Stimulated activated CD4-positive, alpha-beta T cell treated with anti-CD3 and anti-CD28 coated beads, TNF-alpha, amount 100 ng/mL, for 1 hour (primary cell): ENCODE results near the gene KCNK6.

ENCODE experiments used
- DNase-seq, 3 donors: peaks; one replicate each; pipeline ENCODE4 v3.0.0-alpha.2; 2020; ENCODE audit warnings: low read depth in 3 of 3, low spot score in 1 of 3

The KCNK6 gene

DNA sequence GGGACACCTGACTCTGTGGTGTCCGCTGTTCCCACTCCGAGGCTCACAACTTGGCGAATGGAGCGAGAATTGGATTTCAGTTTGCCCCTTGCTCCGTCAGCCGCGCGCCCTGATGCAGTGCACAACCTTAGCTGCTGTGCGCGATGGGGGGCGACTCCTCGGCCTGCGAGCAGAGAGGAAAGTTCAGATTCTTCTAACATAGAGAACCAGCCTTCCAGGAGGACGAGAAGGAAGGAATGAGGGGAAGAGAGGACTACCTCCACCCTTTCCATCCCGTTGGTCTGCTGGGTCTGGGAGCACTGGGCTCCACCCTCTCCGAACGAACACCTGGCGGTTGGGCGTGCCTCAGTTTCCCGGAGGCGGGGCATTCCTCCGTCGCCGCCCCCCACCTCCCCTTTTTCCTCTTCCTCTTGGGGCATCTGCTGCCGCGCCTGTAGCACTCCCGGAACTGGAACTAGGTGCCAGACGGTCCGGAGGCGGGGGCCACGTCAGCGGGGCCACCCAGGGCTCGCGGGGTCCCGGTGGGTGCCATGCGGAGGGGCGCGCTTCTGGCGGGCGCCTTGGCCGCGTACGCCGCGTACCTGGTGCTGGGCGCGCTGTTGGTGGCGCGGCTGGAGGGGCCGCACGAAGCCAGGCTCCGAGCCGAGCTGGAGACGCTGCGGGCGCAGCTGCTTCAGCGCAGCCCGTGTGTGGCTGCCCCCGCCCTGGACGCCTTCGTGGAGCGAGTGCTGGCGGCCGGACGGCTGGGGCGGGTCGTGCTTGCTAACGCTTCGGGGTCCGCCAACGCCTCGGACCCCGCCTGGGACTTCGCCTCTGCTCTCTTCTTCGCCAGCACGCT, at the start of gene KCNK6:
KCNK6 (plus strand) TSS at position 425 of the 838 bp plus-strand sequence; CDS start at position 531, 106 bp downstream.
- DNase-seq, result peak in 1 of 3 donors; percentile 44

DNA sequence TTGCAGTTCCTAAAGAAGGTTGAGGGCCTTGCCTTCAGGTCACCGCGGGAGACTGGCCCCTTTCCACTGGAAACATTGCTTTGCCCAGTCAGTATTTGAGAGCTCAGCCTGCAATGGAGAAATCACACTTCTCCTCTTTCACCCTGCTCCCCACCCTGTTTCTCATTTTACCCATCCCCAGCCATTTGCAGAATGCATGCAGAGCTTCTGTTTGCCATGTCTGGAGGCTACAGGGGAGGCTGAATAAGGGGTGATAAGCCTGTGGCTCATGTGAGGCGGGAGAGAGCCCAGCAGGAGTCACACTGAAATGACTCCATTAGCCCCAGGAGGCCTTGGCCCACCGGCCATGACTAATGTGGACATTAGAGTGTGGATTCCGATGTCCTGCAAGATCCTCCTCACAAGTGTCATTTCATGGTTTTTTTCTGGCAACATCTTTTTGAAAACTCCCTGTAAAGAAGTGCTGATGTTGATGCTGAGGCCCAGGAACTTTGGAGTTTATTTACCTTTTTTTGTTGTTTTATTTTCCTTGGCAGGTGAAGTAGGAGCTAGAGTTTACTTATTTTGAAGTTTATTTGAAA, 49.0 kb upstream of the KCNK6 start:
- DNase-seq, result no peak

DNA sequence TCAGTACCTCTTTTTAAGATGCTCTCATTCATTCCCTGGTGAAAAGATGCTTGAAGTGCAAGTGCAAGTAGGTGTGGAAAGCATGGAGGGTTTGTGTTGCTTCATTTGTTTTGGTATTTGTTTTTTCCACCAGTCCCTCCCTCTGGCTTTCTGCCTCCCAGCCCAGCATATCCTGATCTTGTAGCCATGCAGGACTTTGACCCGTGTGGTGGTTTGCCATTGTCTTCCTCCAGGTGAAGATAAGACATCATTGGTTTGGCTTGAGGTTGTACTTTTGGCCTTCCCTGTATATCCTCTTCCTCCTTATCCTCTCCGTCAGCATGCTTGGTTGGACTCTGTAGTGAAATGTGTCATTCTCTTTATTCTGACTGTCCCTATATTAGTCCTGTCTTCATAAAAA, 46.1 kb upstream of the KCNK6 start:
- no peak for DNase-seq

DNA sequence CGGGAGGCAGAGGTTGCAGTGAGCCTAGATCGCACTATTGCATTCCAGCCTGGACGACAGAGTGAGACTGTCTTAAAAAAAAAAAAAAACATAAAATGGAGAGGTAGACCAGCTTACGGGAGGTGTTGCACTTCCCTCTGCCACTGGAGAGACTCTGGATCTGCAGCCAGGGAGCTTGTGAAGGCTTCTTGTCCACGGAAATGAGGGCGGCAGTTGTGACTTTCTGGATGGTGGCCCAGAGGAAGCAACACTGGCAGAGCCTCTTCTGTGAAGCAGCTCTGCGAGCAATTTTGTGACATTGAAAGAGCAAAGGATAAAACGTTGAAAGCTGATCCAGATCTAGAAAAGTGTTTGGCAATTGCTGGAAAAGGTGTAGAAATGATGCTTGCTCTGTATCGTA, 44.9 kb upstream of the KCNK6 start:
- DNase-seq, result no peak

DNA sequence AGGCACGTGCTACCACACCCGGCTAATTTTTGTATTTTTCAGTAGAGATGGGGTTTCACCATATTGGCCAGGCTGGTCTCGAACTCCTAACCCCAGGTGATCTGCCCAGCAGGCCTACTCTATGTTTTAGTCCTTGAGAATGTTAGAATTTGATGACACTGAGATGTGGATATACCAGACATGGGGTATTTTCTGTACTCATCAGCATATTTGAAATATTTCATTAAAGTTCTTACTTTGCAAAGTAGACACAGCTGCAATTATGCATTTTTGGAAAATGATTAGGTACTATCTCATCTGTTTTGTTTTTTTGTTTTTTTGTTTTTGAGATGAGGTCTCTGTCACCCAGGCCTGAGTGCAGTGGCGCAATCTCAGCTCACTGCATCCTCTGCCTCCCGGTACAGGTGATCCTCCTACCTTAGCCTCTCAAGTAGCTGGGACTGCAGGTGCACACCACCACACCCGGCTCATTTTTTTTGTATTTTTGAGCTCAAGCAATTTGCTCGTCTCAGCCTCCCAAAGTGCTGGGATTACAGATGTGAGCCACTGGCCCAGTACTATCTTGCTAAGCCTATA, 42.6 kb upstream of the KCNK6 start:
- DNase-seq, result no peak

DNA sequence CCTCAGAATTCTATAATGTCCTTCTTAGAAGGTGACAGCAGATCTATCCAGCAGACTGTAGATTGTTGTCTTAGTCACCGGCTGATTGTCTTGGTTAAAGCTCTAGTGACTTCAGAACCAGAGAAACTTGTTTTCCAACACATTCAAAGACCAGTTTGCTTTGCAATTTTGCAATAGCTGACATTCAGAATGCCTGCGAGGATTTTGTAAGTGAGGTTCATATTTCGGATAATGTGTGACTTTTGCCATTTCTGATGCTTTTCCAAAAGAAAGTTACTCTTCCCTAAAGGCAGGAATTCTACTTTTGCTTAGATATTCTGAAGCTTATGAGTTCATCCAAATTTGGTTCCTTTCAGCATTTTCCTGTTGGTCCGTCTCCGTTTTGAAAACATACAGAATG, 42.1 kb upstream of the KCNK6 start:
- no peak for DNase-seq

DNA sequence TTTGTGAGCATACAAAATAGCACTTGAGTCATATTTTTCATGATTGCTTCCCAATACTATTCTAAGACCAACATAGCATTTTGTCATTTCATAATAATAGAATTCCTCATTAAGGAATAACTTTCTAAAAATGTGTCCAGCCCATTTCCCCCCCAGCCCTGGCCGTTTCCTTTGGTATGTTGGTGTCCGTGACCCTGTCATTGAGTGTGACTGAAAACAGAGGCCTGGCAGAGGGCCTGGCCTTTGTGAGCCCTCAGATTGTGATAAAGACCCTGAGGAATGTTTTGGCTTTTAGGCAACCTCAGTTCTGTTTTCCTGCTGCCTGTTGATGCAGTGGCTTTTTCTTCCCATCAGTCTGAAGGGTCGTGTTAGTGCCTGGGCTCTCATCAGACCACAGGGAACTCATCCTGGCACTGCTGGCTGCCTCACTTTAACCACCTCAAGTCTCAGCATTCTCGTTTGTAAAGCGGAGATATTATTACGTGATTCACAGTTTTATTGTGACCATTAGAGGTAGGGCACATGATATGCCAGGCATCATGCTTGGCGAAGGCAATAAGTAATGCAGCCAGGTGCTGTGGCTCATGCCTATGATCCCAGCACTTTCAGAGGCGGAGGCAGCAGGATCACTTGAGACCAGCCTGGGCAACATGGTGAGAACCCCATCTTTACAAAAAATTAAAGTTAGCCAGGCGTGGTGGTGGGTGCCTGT, 41.5 kb upstream of the KCNK6 start:
- DNase-seq, result no peak

DNA sequence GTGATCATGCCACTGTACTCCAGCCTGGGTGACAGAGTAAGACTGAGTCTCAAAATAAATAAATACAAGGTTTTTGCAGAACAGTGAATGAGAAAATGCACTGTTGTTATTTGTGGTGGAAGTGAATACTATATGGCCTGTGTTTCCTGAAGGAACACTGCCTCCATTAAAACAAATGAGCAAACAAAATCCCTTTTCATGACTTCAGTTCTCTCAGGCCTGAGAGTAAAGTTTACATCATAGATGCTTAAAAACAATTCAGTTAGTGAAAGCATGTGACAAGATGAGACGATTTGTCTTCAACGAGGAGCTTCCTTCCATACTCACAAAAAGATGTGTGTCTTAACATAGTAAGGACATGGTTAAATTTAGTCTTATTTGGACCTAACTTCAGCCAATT, 40.9 kb upstream of the KCNK6 start:
- no peak for DNase-seq

DNA sequence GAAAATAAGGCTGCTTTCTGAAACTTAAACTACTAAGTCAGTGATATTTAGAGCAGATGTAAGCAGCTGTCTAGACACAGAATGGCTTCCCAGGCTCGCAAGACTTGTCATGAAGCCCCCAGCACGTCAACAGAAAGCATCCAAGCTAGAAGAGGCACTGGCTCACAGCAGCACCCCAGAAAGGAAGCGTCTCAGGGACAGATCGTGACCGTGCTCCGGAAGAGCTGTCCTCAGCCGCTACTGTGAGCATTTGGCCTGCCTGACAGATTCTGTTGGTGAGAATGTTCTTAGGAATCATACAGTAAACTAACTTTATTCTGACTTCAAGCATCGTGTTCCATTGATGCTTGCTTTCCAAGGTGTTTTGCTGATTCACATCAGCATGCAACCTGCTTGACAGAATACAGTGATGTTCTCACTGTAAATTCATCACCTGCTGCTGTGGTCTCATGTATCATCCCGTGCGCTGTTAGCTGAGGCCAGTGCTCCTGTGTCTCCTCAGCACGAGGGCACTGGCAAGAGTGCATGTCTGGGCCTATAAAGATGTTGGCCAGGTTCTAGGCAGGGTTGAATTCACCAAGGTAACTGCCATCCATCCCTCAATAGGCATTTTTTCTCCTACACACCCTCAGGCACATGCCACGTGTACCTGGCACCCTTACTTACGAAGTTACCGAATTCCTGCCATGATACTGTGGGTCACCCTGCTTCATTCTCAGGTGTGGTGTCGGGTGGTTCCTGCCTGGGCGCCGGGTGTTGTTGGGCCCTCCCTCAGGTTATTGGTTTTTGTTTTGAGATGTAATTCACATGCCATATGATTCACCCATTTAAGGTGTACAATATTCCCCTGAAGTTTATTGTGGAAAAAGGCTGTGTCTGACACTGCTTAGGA, 39.4 kb upstream of the KCNK6 start:
- no peak for DNase-seq

DNA sequence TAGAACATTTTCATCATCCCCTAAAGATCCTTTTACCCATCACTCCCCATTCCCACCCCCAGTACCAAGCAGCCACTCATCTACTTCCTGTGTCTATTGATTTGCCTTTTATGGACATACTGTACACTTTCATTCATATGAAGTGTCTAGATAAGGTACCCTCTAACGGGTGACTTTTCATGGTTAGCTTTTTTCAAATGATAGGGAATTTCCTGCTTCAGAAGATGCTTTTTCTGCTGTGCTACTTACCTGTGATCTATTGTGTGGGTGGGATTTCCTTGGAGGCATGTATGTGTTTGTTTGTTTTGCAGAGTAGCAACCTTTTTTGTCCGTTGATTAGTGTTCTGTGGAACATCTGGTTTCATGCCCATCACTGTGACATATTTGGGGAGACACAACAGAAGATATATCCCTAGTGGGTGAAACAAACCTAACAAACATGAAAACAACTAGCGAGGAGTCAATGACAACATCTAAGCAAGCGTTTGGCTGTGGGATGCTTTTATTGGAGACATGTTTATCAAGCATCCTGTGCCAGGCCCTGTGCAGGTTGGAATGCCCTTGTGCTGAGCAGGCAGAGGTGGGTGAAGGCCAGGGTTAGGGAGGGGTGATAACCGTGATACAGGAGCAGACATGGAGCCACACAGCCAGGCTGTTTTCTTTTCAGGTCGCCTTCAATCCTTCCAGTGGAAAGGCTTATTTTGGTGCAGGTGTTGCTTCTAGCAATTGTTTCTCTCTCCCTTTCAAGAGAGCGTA, 37.7 kb upstream of the KCNK6 start:
- DNase-seq, result no peak

DNA sequence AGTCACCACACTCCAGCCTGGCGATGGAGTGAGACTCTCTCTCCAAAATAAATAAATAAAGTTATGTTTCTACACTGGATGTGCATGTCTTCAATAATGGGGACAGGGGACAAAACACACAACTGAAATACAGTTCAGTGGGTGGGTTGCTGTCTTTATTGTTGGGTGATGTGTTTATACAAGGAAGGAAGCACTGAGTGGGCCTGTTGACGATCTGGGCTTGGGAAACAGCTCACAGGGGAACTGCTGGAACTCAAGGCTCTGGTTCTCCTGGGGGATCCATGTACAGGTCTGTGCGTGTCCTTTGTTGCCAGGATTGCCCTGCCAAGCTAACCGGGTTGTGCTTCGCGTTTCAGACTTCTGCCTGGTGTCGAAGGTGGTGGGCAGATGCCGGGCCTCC, 36.4 kb upstream of the KCNK6 start:
- no peak for DNase-seq

DNA sequence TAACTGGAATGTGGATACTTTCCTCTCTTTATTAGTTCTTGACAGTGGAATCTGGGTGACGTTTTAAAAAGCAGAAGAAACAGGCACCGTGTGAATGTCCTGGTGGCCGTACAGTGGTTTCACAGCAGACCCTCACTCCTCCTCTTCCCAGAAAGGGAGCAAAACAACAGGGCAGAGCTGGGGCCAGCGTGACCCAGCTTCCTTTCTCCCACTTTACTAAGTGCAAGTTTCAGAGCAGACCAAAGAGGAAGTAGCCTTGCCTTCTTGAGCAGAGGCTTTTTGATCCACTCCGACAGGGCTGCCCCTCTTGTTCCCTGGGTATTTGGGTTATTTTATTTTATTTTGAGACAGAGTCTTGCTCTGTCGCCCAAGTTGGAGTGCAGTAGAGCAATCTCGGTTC, 35.2 kb upstream of the KCNK6 start:
- DNase-seq, result no peak

DNA sequence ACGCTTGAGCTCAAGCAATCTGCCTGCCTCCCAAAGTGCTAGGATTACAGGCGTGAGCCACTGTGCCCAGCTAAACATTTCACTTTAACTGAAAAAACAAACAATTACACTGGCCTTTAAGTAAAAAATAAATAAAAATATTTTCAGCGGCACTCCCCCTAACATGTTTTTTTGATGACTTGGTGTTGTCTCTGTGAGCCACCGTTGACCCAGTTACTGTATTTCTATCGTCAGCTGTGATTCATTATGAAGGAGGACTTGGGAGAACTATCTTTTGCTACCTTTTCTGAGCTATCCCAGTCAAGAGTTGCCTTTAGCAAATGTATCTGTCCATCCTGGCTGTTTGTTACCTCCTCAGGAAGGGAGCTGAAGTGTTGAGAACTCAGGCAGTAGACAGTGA, 34.1 kb upstream of the KCNK6 start:
- DNase-seq, result no peak

DNA sequence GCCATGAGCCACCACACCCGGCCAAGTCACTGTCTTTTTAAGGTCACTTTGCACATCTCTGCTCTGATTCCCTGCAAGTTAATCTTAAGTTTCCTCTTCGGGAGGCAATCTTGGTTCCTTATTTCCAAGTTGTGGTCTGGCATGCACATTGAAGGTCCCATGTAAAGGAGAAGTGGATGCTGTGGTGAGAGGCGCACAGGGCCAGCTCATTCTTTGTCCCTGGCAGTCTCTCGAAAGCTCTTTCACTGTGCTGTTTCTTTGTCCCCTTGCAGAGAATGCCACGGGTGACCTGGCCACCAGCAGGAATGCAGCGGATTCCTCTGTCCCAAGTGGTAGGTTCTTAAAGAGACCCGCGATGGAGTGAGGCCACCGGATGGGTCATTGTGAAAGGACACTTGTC, 32.0 kb upstream of the KCNK6 start:
- no peak for DNase-seq

DNA sequence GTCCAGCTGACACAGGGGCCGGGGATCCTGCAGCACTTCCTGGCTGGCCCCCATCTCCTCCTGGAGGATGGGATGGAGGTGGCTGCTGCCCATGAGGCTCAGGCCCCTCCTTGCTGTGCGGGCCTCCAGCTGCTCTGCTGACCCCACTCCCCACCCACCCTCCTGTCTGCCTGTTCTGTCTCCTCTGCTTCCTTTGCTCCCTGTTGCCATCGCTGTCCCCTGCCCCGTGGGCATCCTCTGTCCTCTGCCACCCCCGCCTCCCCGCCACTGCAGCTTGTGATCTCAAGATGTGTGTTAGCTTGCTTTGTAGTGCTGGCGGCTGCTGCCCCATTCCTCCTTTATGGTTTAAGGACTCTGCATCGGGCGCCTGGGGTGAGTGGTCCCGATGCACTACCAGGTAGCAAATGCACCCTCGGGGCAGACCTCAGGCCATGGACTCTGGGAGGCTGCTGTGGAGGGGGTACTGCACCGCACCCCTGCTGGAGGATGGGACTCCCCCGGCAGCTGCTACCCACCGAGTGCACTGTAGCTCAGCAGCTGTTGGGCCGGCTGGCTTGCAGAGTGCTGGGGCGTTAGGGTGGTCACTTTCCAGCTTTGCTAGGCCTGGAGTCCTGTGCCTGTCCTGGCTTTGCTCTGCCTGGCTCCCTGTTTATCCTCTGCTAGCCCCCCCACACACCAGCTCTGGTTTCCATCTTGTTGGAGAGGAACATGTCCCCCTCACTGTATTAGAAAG, 31.4 kb upstream of the KCNK6 start:
- no peak for DNase-seq

DNA sequence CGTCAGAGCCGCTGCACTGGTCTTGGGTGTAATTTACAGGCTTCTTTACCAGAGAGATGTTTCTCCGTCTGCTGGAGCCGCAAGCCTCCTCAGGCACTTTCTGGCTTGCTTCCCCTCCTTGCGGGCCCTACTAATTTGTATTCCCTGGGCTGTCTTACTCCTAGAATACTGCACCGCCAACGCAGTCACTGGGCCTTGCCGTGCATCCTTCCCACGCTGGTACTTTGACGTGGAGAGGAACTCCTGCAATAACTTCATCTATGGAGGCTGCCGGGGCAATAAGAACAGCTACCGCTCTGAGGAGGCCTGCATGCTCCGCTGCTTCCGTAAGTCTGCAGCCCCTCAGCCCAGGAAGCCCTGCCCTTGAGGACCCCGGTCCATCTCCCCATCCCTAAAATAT, 29.7 kb upstream of the KCNK6 start:
- no peak for DNase-seq

DNA sequence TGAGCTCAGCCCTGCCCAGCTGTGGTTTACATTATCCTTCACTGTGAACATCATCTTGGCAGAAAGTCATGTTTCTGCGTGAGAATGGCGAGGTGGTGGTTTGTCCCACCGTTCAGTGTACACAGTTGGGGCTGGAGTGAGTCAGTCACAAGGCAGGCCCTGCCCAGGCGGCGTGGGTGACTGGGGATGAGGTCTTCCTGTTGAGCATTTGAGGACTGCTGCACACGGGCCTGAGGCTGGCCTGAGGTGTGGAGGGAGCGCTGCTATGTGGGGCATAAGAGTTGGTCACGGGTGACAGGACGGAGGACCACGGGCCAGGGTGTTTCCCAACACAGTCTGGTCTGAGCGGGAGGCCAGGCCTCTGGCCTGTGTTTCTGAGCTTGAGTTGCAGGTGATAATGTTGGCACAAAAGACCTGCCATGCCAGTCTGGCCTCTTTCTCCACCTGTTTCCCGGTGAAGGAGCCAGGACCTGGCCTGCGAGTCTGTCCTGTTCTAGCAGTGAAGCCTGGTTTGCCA, 29.0 kb upstream of the KCNK6 start:
- DNase-seq, result no peak

DNA sequence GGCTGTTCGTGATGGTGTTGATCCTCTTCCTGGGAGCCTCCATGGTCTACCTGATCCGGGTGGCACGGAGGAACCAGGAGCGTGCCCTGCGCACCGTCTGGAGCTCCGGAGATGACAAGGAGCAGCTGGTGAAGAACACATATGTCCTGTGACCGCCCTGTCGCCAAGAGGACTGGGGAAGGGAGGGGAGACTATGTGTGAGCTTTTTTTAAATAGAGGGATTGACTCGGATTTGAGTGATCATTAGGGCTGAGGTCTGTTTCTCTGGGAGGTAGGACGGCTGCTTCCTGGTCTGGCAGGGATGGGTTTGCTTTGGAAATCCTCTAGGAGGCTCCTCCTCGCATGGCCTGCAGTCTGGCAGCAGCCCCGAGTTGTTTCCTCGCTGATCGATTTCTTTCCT, 27.8 kb upstream of the KCNK6 start:
- no peak for DNase-seq

DNA sequence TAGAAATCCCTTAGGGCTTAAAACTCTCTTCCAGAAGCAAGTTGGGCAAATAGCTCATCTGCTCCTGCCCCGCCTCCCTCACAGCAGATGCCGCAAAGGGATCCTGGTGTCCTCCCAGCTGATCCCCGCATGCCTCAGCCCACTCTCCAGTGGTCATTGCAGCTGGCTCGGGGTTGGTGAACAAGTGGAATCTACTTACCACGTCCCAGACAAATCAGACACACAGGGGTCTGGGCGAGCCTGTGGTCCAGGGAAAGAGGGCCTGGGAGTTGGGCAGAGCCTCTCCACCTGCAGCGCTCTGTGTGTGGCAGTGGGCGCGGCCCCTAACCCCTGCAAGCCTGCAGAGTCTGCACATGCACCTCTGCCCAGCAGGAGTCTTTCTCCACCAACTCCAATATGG, 26.4 kb upstream of the KCNK6 start:
- no peak for DNase-seq
